ENCODE measurements around the gene HMCN2. TPM values are rescaled to one million over a fixed set of nuclear protein-coding genes. Genes with fewer than 3 reads are reported as not detected.

HMCN2 gene
- total RNA-seq, 1 donor from 2014 or later: 9.3 TPM

GRCh38 chr9:130458804-130459067 is 193.2 kb downstream of the HMCN2 start:
- Mint-ChIP-seq H3K4me3 (ENCODE audit: unreplicated experiment) (no peak overlapping the region), H3K4me1 (ENCODE audit: low read depth, unreplicated experiment) (peaks cover 4% of the 10 kb centered on the region), H3K27ac (ENCODE audit: unreplicated experiment) (no peak overlapping the region), H3K9me3 (ENCODE audit: unreplicated experiment) (peaks cover 7% of the 10 kb centered on the region), H3K27me3 (ENCODE audit: unreplicated experiment) (peaks cover 5% of the 10 kb centered on the region), H3K36me3 (ENCODE audit: unreplicated experiment) (no peaks in the 10 kb centered on the region)
- DNase-seq: no peak
- TF ChIP-seq CTCF (IDR thresholded peaks at IDR 0.05; ENCODE audit: partially characterized antibody, unreplicated experiment): no peak

- peaks cover 5% of the 10 kb centered on the region for H3K27me3 Mint-ChIP-seq (ENCODE audit: unreplicated experiment)
- no peak overlapping the region for H3K4me3 Mint-ChIP-seq (ENCODE audit: unreplicated experiment)
- TF ChIP-seq CTCF (IDR thresholded peaks at IDR 0.05; ENCODE audit: partially characterized antibody, unreplicated experiment): no peak
- peaks cover 4% of the 10 kb centered on the region for H3K4me1 Mint-ChIP-seq (ENCODE audit: low read depth, unreplicated experiment)
- no peak overlapping the region for H3K27ac Mint-ChIP-seq (ENCODE audit: unreplicated experiment)
- no peak for DNase-seq
- H3K36me3 Mint-ChIP-seq (ENCODE audit: unreplicated experiment): no peaks in the 10 kb centered on the region
- peaks cover 7% of the 10 kb centered on the region for H3K9me3 Mint-ChIP-seq (ENCODE audit: unreplicated experiment)
Measured at GRCh38 chr9:130459151-130459550, 193.6 kb downstream of the HMCN2 start.

GRCh38 chr9:130459941-130460669 is 194.5 kb downstream of the HMCN2 start:
- TF ChIP-seq CTCF (IDR thresholded peaks at IDR 0.05; ENCODE audit: partially characterized antibody, unreplicated experiment): no peak
- peaks cover 4% of the 10 kb centered on the region for H3K4me1 Mint-ChIP-seq (ENCODE audit: low read depth, unreplicated experiment)
- no peak overlapping the region for H3K27ac Mint-ChIP-seq (ENCODE audit: unreplicated experiment)
- H3K4me3 Mint-ChIP-seq (ENCODE audit: unreplicated experiment): no peak overlapping the region
- peaks cover 9% of the 10 kb centered on the region for H3K9me3 Mint-ChIP-seq (ENCODE audit: unreplicated experiment)
- H3K36me3 Mint-ChIP-seq (ENCODE audit: unreplicated experiment): no peaks in the 10 kb centered on the region
- peaks cover 7% of the 10 kb centered on the region for H3K27me3 Mint-ChIP-seq (ENCODE audit: unreplicated experiment)
- no peak for DNase-seq

- peaks cover 9% of the 10 kb centered on the region for H3K4me1 Mint-ChIP-seq (ENCODE audit: low read depth, unreplicated experiment)
- no peak overlapping the region for H3K27ac Mint-ChIP-seq (ENCODE audit: unreplicated experiment)
- peaks cover 7% of the 10 kb centered on the region for H3K27me3 Mint-ChIP-seq (ENCODE audit: unreplicated experiment)
- DNase-seq: peak; percentile 91
- peaks cover 9% of the 10 kb centered on the region for H3K9me3 Mint-ChIP-seq (ENCODE audit: unreplicated experiment)
- TF ChIP-seq CTCF (IDR thresholded peaks at IDR 0.05; ENCODE audit: partially characterized antibody, unreplicated experiment): peak; percentile 100
- H3K36me3 Mint-ChIP-seq (ENCODE audit: unreplicated experiment): no peaks in the 10 kb centered on the region
- no peak overlapping the region for H3K4me3 Mint-ChIP-seq (ENCODE audit: unreplicated experiment)
Measured at GRCh38 chr9:130461218-130461630, 195.7 kb downstream of the HMCN2 start.

- Mint-ChIP-seq H3K4me1 (ENCODE audit: low read depth, unreplicated experiment) (peaks cover 10% of the 10 kb centered on the region), H3K4me3 (ENCODE audit: unreplicated experiment) (no peak overlapping the region), H3K36me3 (ENCODE audit: unreplicated experiment) (no peaks in the 10 kb centered on the region), H3K9me3 (ENCODE audit: unreplicated experiment) (peaks cover 9% of the 10 kb centered on the region), H3K27me3 (ENCODE audit: unreplicated experiment) (peaks cover 7% of the 10 kb centered on the region), H3K27ac (ENCODE audit: unreplicated experiment) (no peak overlapping the region)
- DNase-seq: no peak
- no peak for TF ChIP-seq CTCF (IDR thresholded peaks at IDR 0.05; ENCODE audit: partially characterized antibody, unreplicated experiment)
Measured at GRCh38 chr9:130461731-130462130, 196.2 kb downstream of the HMCN2 start.

Data from glutamatergic neuron (in vitro differentiated cells).